ENCODE results near the gene CREB3L2. TPM values are rescaled to one million over a fixed set of nuclear protein-coding genes. Genes with fewer than 3 reads are reported as not detected.

CREB3L2 gene
- total RNA-seq, 1 experiment from 2014 or later: 41.2 TPM

GRCh38 chr7:138002096-138002827 is 376 bp upstream of the CREB3L2 start:
- Histone ChIP-seq H3K4me3 (peak overlapping the region; percentile 75), H2AFZ (peak overlapping the region; percentile 92), H3K36me3 (ENCODE audit: low read depth) (no peaks in the 10 kb centered on the region), H3K79me2 (ENCODE audit: low read depth) (peaks cover 44% of the 10 kb centered on the region), H3K9me3 (ENCODE audit: insufficient read depth, low read depth) (no peaks in the 10 kb centered on the region), H3F3A (ENCODE audit: insufficient read depth, low read depth) (no peaks in the 10 kb centered on the region), H3K4me2 (peak overlapping the region; percentile 88), H3K27me3 (ENCODE audit: insufficient read depth, low read depth) (no peaks in the 10 kb centered on the region), H3K9me2 (ENCODE audit: insufficient read depth) (no peaks in the 10 kb centered on the region), H4K20me1 (ENCODE audit: insufficient read depth) (peaks cover 5% of the 10 kb centered on the region), H3K27ac (peak overlapping the region; percentile 58), H3K4me1 (replicated peaks; ENCODE audit: insufficient read depth) (peaks cover 33% of the 10 kb centered on the region)
- DNase-seq: peak; percentile 99 to 100
- intact Hi-C loops (cut with micrococcal nuclease; ENCODE audit: unreplicated experiment): loop anchor here (1.0 to 10.0 kb wide), 4 partner anchors 24 to 1073 kb away; no protein-coding TSS in a partner anchor
- no peak for TF ChIP-seq EZH2 (IDR thresholded peaks at IDR 0.05; ENCODE audit: low read depth)
- TF ChIP-seq CTCF (conservative IDR thresholded peaks at IDR 0.05): peak; percentile 99
- POLR2A ChIA-PET (ENCODE audit: unreplicated experiment): interaction anchor here (0.5 to 1.0 kb wide), 3 partner anchors 49 to 1895 kb away, joined by 3 to 4 read pairs (median 3); no protein-coding TSS in a partner anchor
- no TSS peak for BruUV-seq (replicated peaks)
- CTCF ChIA-PET: interaction anchor here (0.7 to 1.3 kb wide), 6 partner anchors 23 to 720 kb away, joined by 3 to 4 read pairs (median 3); no protein-coding TSS in a partner anchor

DNA sequence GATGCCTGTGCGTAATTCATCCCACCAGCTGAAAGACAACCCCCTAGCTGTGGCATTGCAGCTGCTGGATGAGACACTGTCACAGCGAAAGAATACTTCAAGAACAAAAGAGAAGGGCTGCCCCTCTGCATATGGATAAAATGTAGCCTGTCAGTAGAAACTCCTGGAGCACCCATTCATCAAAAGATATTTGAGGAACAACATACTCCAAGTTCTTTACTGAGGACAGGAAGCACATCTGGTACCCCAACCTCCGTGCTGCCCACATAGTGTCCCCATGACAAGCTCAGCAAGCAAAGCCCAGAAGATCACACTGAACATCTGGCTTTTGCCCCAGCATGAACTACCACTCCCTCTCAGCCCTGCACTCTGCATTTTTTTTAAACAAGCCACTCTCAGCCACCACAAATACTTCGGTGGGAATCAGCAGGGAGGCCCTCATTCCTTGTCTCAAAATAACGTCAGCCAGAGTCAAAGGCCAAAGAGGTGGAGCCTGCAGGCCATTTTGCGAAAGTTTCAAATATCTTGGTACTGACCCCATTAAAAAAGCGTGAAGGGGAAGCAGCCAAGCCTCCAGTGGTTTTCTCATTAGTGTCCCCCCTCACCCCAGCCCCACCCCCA is 1.7 kb downstream of the CREB3L2 start:
- Histone ChIP-seq H2AFZ (no peak overlapping the region; the same call in 1 of the 2 replicates), H3K4me1 (replicated peaks; ENCODE audit: insufficient read depth) (peaks cover 33% of the 10 kb centered on the region), H3K4me2 (peak overlapping the region; percentile 88), H3K27ac (peak overlapping the region; percentile 20; the same call in 1 of the 2 replicates), H3K79me2 (ENCODE audit: low read depth) (peaks cover 64% of the 10 kb centered on the region), H3F3A (ENCODE audit: insufficient read depth, low read depth) (no peaks in the 10 kb centered on the region), H3K9me2 (ENCODE audit: insufficient read depth) (no peaks in the 10 kb centered on the region), H3K36me3 (ENCODE audit: low read depth) (0 out of 2 replicates have a peak, but pooled peaks cover 4% of the 10 kb centered on the region), H3K27me3 (ENCODE audit: insufficient read depth, low read depth) (no peaks in the 10 kb centered on the region), H3K4me3 (peak overlapping the region; percentile 75), H4K20me1 (ENCODE audit: insufficient read depth) (peaks cover 5% of the 10 kb centered on the region), H3K9me3 (ENCODE audit: insufficient read depth, low read depth) (no peaks in the 10 kb centered on the region)
- BruUV-seq (replicated peaks): no TSS peak
- ChIA-PET CTCF (interaction anchor here (0.7 kb wide), 1 partner anchor 892 kb away, joined by 5 read pairs; no protein-coding TSS in a partner anchor), POLR2A (ENCODE audit: unreplicated experiment) (interaction anchor here (0.5 kb wide), 1 partner anchor 385 kb away, joined by 5 read pairs; no protein-coding TSS in a partner anchor)
- TF ChIP-seq EZH2 (IDR thresholded peaks at IDR 0.05; ENCODE audit: low read depth) (no peak), CTCF (conservative IDR thresholded peaks at IDR 0.05) (no peak)
- intact Hi-C loops (cut with micrococcal nuclease; ENCODE audit: unreplicated experiment): loop anchor here (10.0 kb wide), 2 partner anchors 1045 to 1075 kb away; no protein-coding TSS in a partner anchor
- DNase-seq: peak in 1 of 2 experiments; percentile 55

- Histone ChIP-seq H4K20me1 (ENCODE audit: insufficient read depth) (peaks cover 5% of the 10 kb centered on the region), H3K27me3 (ENCODE audit: insufficient read depth, low read depth) (no peaks in the 10 kb centered on the region), H3K9me2 (ENCODE audit: insufficient read depth) (no peaks in the 10 kb centered on the region), H3K79me2 (ENCODE audit: low read depth) (peaks cover 68% of the 10 kb centered on the region), H3K9me3 (ENCODE audit: insufficient read depth, low read depth) (no peaks in the 10 kb centered on the region), H3K4me1 (replicated peaks; ENCODE audit: insufficient read depth) (peaks cover 33% of the 10 kb centered on the region), H3K4me3 (peak overlapping the region; percentile 75), H3K27ac (peak overlapping the region; percentile 20; the same call in 1 of the 2 replicates), H3K4me2 (peak overlapping the region; percentile 88), H3K36me3 (ENCODE audit: low read depth) (0 out of 2 replicates have a peak, but pooled peaks cover 4% of the 10 kb centered on the region), H2AFZ (no peak overlapping the region), H3F3A (ENCODE audit: insufficient read depth, low read depth) (no peaks in the 10 kb centered on the region)
- POLR2A ChIA-PET (ENCODE audit: unreplicated experiment): no interaction called here
- no peak for TF ChIP-seq CTCF (conservative IDR thresholded peaks at IDR 0.05)
- no peak for TF ChIP-seq EZH2 (IDR thresholded peaks at IDR 0.05; ENCODE audit: low read depth)
- DNase-seq: no peak
- BruUV-seq (replicated peaks): no TSS peak
- CTCF ChIA-PET: interaction anchor here (0.7 kb wide), 1 partner anchor 45 kb away, joined by 4 read pairs; no protein-coding TSS in a partner anchor
- intact Hi-C loops (cut with micrococcal nuclease; ENCODE audit: unreplicated experiment): loop anchor here (10.0 kb wide), 2 partner anchors 1045 to 1075 kb away; no protein-coding TSS in a partner anchor
These were observed 2.3 kb downstream of the CREB3L2 start for GRCh38 chr7:137999496-138000080.

Data from PC-9 (cell line).